Mammary epithelial cell (primary cell): ENCODE measurements around the gene WSCD2.

Source experiments
- CTCF ChIP-seq, 2 donors: IDR thresholded peaks in 1 of 2; conservative IDR thresholded peaks in 1 of 2; 2 replicates each; pipeline ENCODE4 v1.5.1; 2011 to 2012; ENCODE audit warnings: inconsistent platforms in 2 of 2, low read length in 2 of 2, mild to moderate bottlenecking in 2 of 2, control low read depth in 1 of 2, low read depth in 1 of 2; ENCODE audit not compliant: insufficient read depth in 1 of 2; ENCODE audit errors: extremely low read depth in 1 of 2
- EZH2 ChIP-seq: IDR thresholded peaks from 2 replicates; pipeline ENCODE4 v1.6.1; 2012; ENCODE audit warnings: low read length, inconsistent platforms, borderline replicate concordance

- no peak for TF ChIP-seq CTCF (conservative IDR thresholded peaks at IDR 0.05 in 1 of 2, IDR thresholded peaks at IDR 0.05 in 1 of 2; ENCODE audit: extremely low read depth in 1 of 2, insufficient read depth in 1 of 2, low read depth in 1 of 2, low read length in 2 of 2)
- no peak for TF ChIP-seq EZH2
These were observed 46.6 kb upstream of the WSCD2 start for GRCh38 chr12:108082485-108082884.
